ENCODE measurements around the gene ZNF689. TPM values are rescaled to one million over a fixed set of nuclear protein-coding genes. Genes with fewer than 3 reads are reported as not detected.

Gene ZNF689
- total and polyA plus RNA-seq, 2 of the 13 experiments (the other 11 are each of a cell fraction or from before 2014, with no cell fraction given), result 9.7 to 19.5 TPM

- TF ChIP-seq, protein P1, sequence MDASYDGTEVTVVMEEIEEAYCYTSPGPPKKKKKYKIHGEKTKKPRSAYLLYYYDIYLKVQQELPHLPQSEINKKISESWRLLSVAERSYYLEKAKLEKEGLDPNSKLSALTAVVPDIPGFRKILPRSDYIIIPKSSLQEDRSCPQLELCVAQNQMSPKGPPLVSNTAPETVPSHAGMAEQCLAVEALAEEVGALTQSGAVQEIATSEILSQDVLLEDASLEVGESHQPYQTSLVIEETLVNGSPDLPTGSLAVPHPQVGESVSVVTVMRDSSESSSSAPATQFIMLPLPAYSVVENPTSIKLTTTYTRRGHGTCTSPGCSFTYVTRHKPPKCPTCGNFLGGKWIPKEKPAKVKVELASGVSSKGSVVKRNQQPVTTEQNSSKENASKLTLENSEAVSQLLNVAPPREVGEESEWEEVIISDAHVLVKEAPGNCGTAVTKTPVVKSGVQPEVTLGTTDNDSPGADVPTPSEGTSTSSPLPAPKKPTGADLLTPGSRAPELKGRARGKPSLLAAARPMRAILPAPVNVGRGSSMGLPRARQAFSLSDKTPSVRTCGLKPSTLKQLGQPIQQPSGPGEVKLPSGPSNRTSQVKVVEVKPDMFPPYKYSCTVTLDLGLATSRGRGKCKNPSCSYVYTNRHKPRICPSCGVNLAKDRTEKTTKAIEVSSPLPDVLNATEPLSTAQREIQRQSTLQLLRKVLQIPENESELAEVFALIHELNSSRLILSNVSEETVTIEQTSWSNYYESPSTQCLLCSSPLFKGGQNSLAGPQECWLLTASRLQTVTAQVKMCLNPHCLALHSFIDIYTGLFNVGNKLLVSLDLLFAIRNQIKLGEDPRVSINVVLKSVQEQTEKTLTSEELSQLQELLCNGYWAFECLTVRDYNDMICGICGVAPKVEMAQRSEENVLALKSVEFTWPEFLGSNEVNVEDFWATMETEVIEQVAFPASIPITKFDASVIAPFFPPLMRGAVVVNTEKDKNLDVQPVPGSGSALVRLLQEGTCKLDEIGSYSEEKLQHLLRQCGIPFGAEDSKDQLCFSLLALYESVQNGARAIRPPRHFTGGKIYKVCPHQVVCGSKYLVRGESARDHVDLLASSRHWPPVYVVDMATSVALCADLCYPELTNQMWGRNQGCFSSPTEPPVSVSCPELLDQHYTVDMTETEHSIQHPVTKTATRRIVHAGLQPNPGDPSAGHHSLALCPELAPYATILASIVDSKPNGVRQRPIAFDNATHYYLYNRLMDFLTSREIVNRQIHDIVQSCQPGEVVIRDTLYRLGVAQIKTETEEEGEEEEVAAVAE (CRISPR knock-in tag; IDR thresholded peaks at IDR 0.05; ENCODE audit: borderline replicate concordance), result peak; percentile 63; the same call in 1 of the 2 replicates
- no peak for TF ChIP-seq ZNF850 (CRISPR knock-in tag; conservative IDR thresholded peaks at IDR 0.05)
- TF ChIP-seq, protein P2, sequence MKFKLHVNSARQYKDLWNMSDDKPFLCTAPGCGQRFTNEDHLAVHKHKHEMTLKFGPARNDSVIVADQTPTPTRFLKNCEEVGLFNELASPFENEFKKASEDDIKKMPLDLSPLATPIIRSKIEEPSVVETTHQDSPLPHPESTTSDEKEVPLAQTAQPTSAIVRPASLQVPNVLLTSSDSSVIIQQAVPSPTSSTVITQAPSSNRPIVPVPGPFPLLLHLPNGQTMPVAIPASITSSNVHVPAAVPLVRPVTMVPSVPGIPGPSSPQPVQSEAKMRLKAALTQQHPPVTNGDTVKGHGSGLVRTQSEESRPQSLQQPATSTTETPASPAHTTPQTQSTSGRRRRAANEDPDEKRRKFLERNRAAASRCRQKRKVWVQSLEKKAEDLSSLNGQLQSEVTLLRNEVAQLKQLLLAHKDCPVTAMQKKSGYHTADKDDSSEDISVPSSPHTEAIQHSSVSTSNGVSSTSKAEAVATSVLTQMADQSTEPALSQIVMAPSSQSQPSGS (CRISPR knock-in tag; IDR thresholded peaks at IDR 0.05), result 0 out of 2 replicates have a peak, but pooled peaks have one; percentile 26
- 0 out of 2 replicates have a peak, but pooled peaks have one; percentile 18 for TF ChIP-seq THAP11 (CRISPR knock-in tag; IDR thresholded peaks at IDR 0.05)
- TF ChIP-seq, protein P3, sequence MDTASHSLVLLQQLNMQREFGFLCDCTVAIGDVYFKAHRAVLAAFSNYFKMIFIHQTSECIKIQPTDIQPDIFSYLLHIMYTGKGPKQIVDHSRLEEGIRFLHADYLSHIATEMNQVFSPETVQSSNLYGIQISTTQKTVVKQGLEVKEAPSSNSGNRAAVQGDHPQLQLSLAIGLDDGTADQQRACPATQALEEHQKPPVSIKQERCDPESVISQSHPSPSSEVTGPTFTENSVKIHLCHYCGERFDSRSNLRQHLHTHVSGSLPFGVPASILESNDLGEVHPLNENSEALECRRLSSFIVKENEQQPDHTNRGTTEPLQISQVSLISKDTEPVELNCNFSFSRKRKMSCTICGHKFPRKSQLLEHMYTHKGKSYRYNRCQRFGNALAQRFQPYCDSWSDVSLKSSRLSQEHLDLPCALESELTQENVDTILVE (CRISPR knock-in tag; IDR thresholded peaks at IDR 0.05), result peak; percentile 59; the same call in 1 of the 2 replicates
Observed at GRCh38 chr16:30637944-30638343, 27.8 kb upstream of the ZNF689 start (continued).

All from HepG2 (cell line).